Gastrocnemius medialis (tissue), 4 donors: ENCODE data around the gene ARHGAP10.

Experiments
- CTCF ChIP-seq, 5 experiments: fragments of 450-650 bp in 3 of 5; fragments of 200-600 bp in 2 of 5; sonication (generic) in 2 of 5; IDR thresholded peaks in 4 of 5; conservative IDR thresholded peaks in 1 of 5; 1 replicate in 4 of 5; 2 replicates in 1 of 5; pipeline ENCODE4 v1.5.1; 2016 to 2019; ENCODE audit warnings: antibody characterized with exemption in 5 of 5, mild to moderate bottlenecking in 3 of 5, moderate library complexity in 3 of 5
- POLR2A ChIP-seq, 2 donors: fragments of 450-650 bp; IDR thresholded peaks; one replicate each; pipeline ENCODE4 v1.6.1; 2017; ENCODE audit warnings: antibody characterized with exemption in 2 of 2, mild to moderate bottlenecking in 2 of 2, moderate library complexity in 2 of 2

- TF ChIP-seq CTCF (IDR thresholded peaks at IDR 0.05 in 4 of 5, conservative IDR thresholded peaks at IDR 0.05 in 1 of 5) = peak; percentile 59 to 80 (median 71)
- TF ChIP-seq POLR2A (IDR thresholded peaks at IDR 0.05) = no peak
Measured at GRCh38 chr4:147984065-147984777, 252.3 kb downstream of the ARHGAP10 start.
